Activated CD4-positive, CD25-positive, alpha-beta regulatory T cell (primary cell): Measurements from ENCODE around the gene KRT85.
"Not testable (repeated sequence)": the region's sequence is repeated elsewhere in the genome, so short reads cannot be mapped to it uniquely, and the experiment has no call there.

ENCODE experiments used
- DNase-seq, 4 experiments: peaks; one replicate each; lab custom pipeline; 2025; lab: John Stamatoyannopoulos, UW

KRT85 gene

GRCh38 chr12:52366738-52367485 lies at the start of gene KRT85:
Gene KRT85 (minus strand): TSS chr12:52367481. CDS start chr12:52367405, 76 bp downstream.
- DNase-seq, result no peak

GRCh38 chr12:52416795-52417194 lies 49.5 kb upstream of the KRT85 start:
- no peak for DNase-seq

- no peak for DNase-seq
These were observed 48.8 kb upstream of the KRT85 start for GRCh38 chr12:52415870-52416750.

- DNase-seq, result no peak
These were observed 47.7 kb upstream of the KRT85 start for GRCh38 chr12:52414936-52415335.

GRCh38 chr12:52413782-52414345 lies 46.6 kb upstream of the KRT85 start:
- no peak for DNase-seq

- DNase-seq, result no peak
These were observed 45.9 kb upstream of the KRT85 start for GRCh38 chr12:52413202-52413601.

- DNase-seq, result no peak
These were observed 44.5 kb upstream of the KRT85 start for GRCh38 chr12:52411815-52412214.

- not testable (repeated sequence) for DNase-seq
These were observed 43.4 kb upstream of the KRT85 start for GRCh38 chr12:52410589-52411248.

- no peak for DNase-seq
These were observed 40.6 kb upstream of the KRT85 start for GRCh38 chr12:52407918-52408317.

- no peak for DNase-seq
These were observed 38.7 kb upstream of the KRT85 start, which contains the start of gene KRT82 for GRCh38 chr12:52405922-52406385. Gene KRT82 (minus strand): TSS chr12:52406335. CDS start chr12:52406277, 58 bp downstream.

GRCh38 chr12:52404951-52405350 lies 37.7 kb upstream of the KRT85 start:
- DNase-seq, result no peak

- no peak for DNase-seq
These were observed 36.3 kb upstream of the KRT85 start for GRCh38 chr12:52403561-52403960.

GRCh38 chr12:52402873-52403540 lies 35.7 kb upstream of the KRT85 start:
- DNase-seq, result no peak

GRCh38 chr12:52402377-52402776 lies 35.1 kb upstream of the KRT85 start:
- no peak for DNase-seq

- DNase-seq, result no peak
These were observed 34.6 kb upstream of the KRT85 start for GRCh38 chr12:52401926-52402325.

GRCh38 chr12:52401526-52401925 lies 34.2 kb upstream of the KRT85 start:
- no peak for DNase-seq

GRCh38 chr12:52400906-52401305 lies 33.6 kb upstream of the KRT85 start:
- DNase-seq, result no peak

- no peak for DNase-seq
These were observed 32.5 kb upstream of the KRT85 start for GRCh38 chr12:52399756-52400155.

- DNase-seq, result no peak
These were observed 30.9 kb upstream of the KRT85 start for GRCh38 chr12:52398176-52398575.

GRCh38 chr12:52396656-52397055 lies 29.4 kb upstream of the KRT85 start:
- no peak for DNase-seq

GRCh38 chr12:52395761-52396434 lies 28.6 kb upstream of the KRT85 start:
- no peak for DNase-seq
